ENCODE measurements around the gene VWA5B2. TPM values are rescaled to one million over a fixed set of nuclear protein-coding genes. Genes with fewer than 3 reads are reported as not detected.
"Not testable (repeated sequence)": the region's sequence is repeated elsewhere in the genome, so short reads cannot be mapped to it uniquely, and the experiment has no call there.

Gene VWA5B2
- total RNA-seq, 4 donors from 2014 or later = 0.95 to 5.0 (median 1.4) TPM; not detected in 1

- Histone ChIP-seq H3K27ac (no peak overlapping the region), H3K4me1 (peaks cover 9 to 30% (median 28%) of the 10 kb centered on the region in 4 donors), H3K4me3 (peak overlapping the region; percentile 15 to 56 (median 30)), H3K36me3 (no peaks in the 10 kb centered on the region), H3K9me3 (no peaks in the 10 kb centered on the region), H3K27me3 (peaks cover 81% of the 10 kb centered on the region)
- no peak for DNase-seq
- 3 to 4% methylated on average over 11 to 57 of the region's 66 CpGs for WGBS, 2 donors (ENCODE audit: low coverage in 1 of 2)
- intact Hi-C loops (cut with DNase I; ENCODE audit: low total_unique reads) = no loop called here
- TF ChIP-seq POLR2AphosphoS5 (IDR thresholded peaks at IDR 0.05) (no peak), POLR2A (IDR thresholded peaks at IDR 0.05) (no peak), EP300 (IDR thresholded peaks at IDR 0.05; ENCODE audit: low read depth) (no peak), CTCF (IDR thresholded peaks at IDR 0.05) (no peak)
- in situ Hi-C loops (cut with MboI; ENCODE audit: low pct_ligation_motif_present in 1 of 4, low pct_unique_long_range_greater_than_20kb in 1 of 4, low sequenced_read_pairs in 3 of 4) = loop anchor here in 1 of 4 donors (25.0 kb wide), 1 partner anchor 375 kb away; the partner anchor contains the start of gene PARL
These were observed 32.7 kb downstream of the VWA5B2 start for GRCh38 chr3:184261854-184262763.

- Histone ChIP-seq H3K4me3 (no peak overlapping the region), H3K36me3 (no peaks in the 10 kb centered on the region), H3K4me1 (peaks cover 9 to 30% (median 28%) of the 10 kb centered on the region in 4 donors), H3K27ac (no peak overlapping the region), H3K9me3 (no peaks in the 10 kb centered on the region), H3K27me3 (peaks cover 88% of the 10 kb centered on the region)
- TF ChIP-seq POLR2A (IDR thresholded peaks at IDR 0.05) (no peak), POLR2AphosphoS5 (IDR thresholded peaks at IDR 0.05) (no peak), CTCF (IDR thresholded peaks at IDR 0.05) (no peak), EP300 (IDR thresholded peaks at IDR 0.05; ENCODE audit: low read depth) (no peak)
- in situ Hi-C loops (cut with MboI; ENCODE audit: low pct_ligation_motif_present in 1 of 4, low pct_unique_long_range_greater_than_20kb in 1 of 4, low sequenced_read_pairs in 3 of 4) (loop anchor here in 1 of 4 donors (25.0 kb wide), 1 partner anchor 375 kb away; the partner anchor contains the start of gene PARL), intact Hi-C loops (cut with DNase I; ENCODE audit: low total_unique reads) (no loop called here)
- 20% methylated on average over 15 of the region's 15 CpGs; no CpG with 5 or more reads in 1 of the 2 donors for WGBS, 2 donors (ENCODE audit: low coverage in 1 of 2)
- no peak for DNase-seq
These were observed 33.4 kb downstream of the VWA5B2 start for GRCh38 chr3:184262764-184263179.

GRCh38 chr3:184267249-184267648, 37.9 kb downstream of the VWA5B2 start:
- intact Hi-C loops (cut with DNase I; ENCODE audit: low total_unique reads); DNase-seq; H3K36me3 ChIP-seq; H3K4me3 ChIP-seq; H3K4me1 ChIP-seq; H3K27ac ChIP-seq; H3K9me3 ChIP-seq: not testable (repeated sequence)
- 81% methylated on average over 1 of the region's 1 CpG; no CpG with 5 or more reads in 1 of the 2 donors for WGBS, 2 donors (ENCODE audit: low coverage in 1 of 2)
- peaks cover 72% of the 10 kb centered on the region for H3K27me3 ChIP-seq
- in situ Hi-C loops (cut with MboI; ENCODE audit: low pct_ligation_motif_present in 1 of 4, low pct_unique_long_range_greater_than_20kb in 1 of 4, low sequenced_read_pairs in 3 of 4) = loop anchor here in 1 of 4 donors (25.0 kb wide), 1 partner anchor 380 kb away; the partner anchor contains the start of gene PARL

- peaks cover 74% of the 10 kb centered on the region for H3K27me3 ChIP-seq
- in situ Hi-C loops (cut with MboI; ENCODE audit: low pct_ligation_motif_present in 1 of 4, low pct_unique_long_range_greater_than_20kb in 1 of 4, low sequenced_read_pairs in 3 of 4) = loop anchor here in 1 of 4 donors (25.0 kb wide), 1 partner anchor 385 kb away; the partner anchor contains the start of gene PARL
These were observed 42.9 kb downstream of the VWA5B2 start for GRCh38 chr3:184272269-184272668.

More at GRCh38 chr3:184272269-184272668, 42.9 kb downstream of the VWA5B2 start:
- TF ChIP-seq POLR2A (IDR thresholded peaks at IDR 0.05) (no peak), POLR2AphosphoS5 (IDR thresholded peaks at IDR 0.05) (no peak), EP300 (IDR thresholded peaks at IDR 0.05; ENCODE audit: low read depth) (no peak), CTCF (IDR thresholded peaks at IDR 0.05) (no peak)
- Histone ChIP-seq H3K9me3 (no peaks in the 10 kb centered on the region), H3K4me3 (no peak overlapping the region), H3K36me3 (no peaks in the 10 kb centered on the region), H3K27ac (no peak overlapping the region), H3K4me1 (no peaks in the 10 kb centered on the region)
- WGBS, 2 donors (ENCODE audit: low coverage in 1 of 2) = 38 to 48% methylated on average over 1 of the region's 1 CpG
- DNase-seq = no peak
- intact Hi-C loops (cut with DNase I; ENCODE audit: low total_unique reads) = no loop called here
